Measurements from ENCODE around the gene NAV2.
"Not testable (repeated sequence)": the region's sequence is repeated elsewhere in the genome, so short reads cannot be mapped to it uniquely, and the experiment has no call there.

NAV2 gene

DNA sequence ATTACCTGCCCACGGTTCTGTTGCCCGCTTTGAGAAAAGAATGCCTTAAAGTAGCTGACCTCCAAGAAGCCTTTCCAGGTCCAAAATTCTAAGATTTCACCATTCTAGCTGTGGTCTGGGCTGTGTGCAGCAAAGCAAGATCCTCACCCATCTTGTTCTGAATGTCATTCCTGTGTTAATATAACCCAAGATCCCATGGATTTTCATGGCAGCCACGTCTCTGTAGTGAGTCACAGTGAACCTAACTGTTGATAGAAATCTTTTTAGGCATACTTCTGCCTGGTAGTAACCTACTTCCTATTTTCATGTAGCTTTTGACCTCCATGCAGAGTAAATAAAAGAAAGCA, 210.0 kb downstream of the NAV2 start:
- H3K36me3 ChIP-seq, result peaks cover 0 to 4% (median 0%) of the 10 kb centered on the region in 3 donors
- H3K27me3 ChIP-seq, result no peaks in the 10 kb centered on the region
- no peak for DNase-seq
- H3K9me3 ChIP-seq, result no peaks in the 10 kb centered on the region
- H3K4me1 ChIP-seq, result peaks cover 0 to 98% (median 69%) of the 10 kb centered on the region in 4 donors
- TF ChIP-seq, protein P1, sequence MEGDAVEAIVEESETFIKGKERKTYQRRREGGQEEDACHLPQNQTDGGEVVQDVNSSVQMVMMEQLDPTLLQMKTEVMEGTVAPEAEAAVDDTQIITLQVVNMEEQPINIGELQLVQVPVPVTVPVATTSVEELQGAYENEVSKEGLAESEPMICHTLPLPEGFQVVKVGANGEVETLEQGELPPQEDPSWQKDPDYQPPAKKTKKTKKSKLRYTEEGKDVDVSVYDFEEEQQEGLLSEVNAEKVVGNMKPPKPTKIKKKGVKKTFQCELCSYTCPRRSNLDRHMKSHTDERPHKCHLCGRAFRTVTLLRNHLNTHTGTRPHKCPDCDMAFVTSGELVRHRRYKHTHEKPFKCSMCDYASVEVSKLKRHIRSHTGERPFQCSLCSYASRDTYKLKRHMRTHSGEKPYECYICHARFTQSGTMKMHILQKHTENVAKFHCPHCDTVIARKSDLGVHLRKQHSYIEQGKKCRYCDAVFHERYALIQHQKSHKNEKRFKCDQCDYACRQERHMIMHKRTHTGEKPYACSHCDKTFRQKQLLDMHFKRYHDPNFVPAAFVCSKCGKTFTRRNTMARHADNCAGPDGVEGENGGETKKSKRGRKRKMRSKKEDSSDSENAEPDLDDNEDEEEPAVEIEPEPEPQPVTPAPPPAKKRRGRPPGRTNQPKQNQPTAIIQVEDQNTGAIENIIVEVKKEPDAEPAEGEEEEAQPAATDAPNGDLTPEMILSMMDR (IDR thresholded peaks at IDR 0.05), result no peak
- H3K4me3 ChIP-seq, result no peak overlapping the region
- peak overlapping the region; percentile 39 to 67 for H3K27ac ChIP-seq
- intact Hi-C loops (cut with DNase I; ENCODE audit: low total_unique reads), result no loop called here

DNA sequence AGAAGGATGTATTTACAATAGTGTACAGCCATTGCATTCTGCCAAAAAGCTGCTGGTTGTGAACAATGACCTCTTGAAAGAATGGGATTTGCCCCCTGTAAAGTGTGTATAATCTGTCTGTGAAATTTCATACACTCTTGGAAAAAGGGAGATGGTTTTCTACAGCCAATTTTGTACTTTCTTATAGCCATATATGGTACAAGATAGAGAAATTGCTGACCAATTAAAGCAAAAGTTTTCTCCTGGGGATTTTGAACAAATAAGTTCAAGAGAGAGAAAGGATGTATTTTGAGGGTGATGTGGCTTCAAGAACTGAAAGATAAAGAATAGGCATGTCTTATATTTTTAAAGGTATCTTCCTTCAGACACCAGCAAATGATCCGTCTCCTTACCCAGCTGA, 211.0 kb downstream of the NAV2 start:
- no peaks in the 10 kb centered on the region for H3K36me3 ChIP-seq
- TF ChIP-seq, protein P1 (IDR thresholded peaks at IDR 0.05), result no peak
- peak overlapping the region; percentile 13 to 67 for H3K27ac ChIP-seq
- no peak for DNase-seq
- H3K4me3 ChIP-seq, result no peak overlapping the region
- H3K9me3 ChIP-seq, result no peaks in the 10 kb centered on the region
- intact Hi-C loops (cut with DNase I; ENCODE audit: low total_unique reads), result no loop called here
- peaks cover 0 to 98% (median 65%) of the 10 kb centered on the region in 4 donors for H3K4me1 ChIP-seq
- H3K27me3 ChIP-seq, result no peaks in the 10 kb centered on the region

DNA sequence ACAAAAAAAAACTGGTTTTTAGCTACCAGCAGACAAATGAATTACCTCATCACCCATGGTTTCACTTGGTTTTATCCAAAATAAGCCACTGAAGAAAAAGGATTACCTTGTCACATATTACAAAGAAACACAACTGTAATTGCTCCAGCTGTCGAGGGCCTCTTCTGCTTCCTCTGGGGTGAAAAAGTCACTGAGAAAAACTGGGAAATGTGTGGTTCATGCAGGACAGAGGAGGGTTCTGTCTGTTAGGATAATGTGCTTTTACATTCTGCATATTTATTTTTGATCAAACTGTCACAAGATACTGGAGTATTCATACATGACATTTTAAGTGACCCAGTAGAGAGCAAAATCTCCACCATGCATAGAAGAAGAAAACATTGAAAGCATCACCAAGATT, 211.7 kb downstream of the NAV2 start:
- no peaks in the 10 kb centered on the region for H3K27me3 ChIP-seq
- intact Hi-C loops (cut with DNase I; ENCODE audit: low total_unique reads), result no loop called here
- H3K4me1 ChIP-seq, result peaks cover 0 to 99% (median 64%) of the 10 kb centered on the region in 4 donors
- no peaks in the 10 kb centered on the region for H3K36me3 ChIP-seq
- no peak for DNase-seq
- H3K4me3 ChIP-seq, result no peak overlapping the region
- H3K9me3 ChIP-seq, result no peaks in the 10 kb centered on the region
- TF ChIP-seq, protein P1 (IDR thresholded peaks at IDR 0.05), result no peak
- peak overlapping the region; percentile 13 to 67 for H3K27ac ChIP-seq

DNA sequence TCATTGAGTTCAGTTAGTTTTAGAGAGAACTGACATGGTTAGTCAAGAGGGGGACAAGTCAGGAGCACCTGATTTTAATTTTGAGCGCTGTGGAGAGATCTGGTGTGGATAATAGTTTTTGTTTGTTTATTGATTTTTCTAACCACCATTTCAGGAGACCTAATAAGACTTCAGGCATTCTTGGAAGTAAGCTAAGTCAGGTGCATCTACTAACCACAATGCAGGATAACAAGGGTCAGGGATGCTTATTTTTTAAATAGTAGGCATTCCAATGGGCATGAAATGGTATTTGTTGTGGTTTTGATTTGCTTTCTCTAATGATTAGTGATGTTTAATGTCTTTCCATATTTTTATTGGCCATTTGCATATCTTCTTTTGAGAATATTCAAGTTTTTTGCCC, 212.1 kb downstream of the NAV2 start:
- Histone ChIP-seq H3K27ac (peak overlapping the region in 1 of 2 donors; percentile 67), H3K9me3 (no peaks in the 10 kb centered on the region), H3K4me3 (no peak overlapping the region), H3K36me3 (no peaks in the 10 kb centered on the region), H3K27me3 (no peaks in the 10 kb centered on the region), H3K4me1 (peaks cover 0 to 99% (median 60%) of the 10 kb centered on the region in 4 donors)
- TF ChIP-seq, protein P1 (IDR thresholded peaks at IDR 0.05), result no peak
- intact Hi-C loops (cut with DNase I; ENCODE audit: low total_unique reads), result no loop called here
- DNase-seq, result no peak

DNA sequence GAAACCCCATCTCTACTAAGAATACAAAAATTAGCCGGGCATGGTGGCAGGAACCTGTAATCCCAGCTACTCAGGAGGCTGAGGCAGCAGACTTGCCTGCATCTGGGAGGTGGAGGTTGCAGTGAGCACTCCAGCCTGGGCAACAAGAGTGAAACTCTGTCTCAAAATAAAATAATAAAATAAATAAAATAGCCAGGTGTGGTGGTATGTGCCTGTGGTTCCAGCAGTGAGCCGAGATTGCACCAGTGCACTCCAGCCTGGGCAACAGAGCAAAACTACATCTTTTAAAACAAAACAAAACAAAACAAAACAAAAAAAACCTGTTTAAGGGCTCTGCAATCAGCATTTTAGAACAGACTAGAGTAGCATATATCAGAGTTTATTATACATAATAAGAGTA, 214.8 kb downstream of the NAV2 start:
- H3K27me3 ChIP-seq; H3K9me3 ChIP-seq; H3K4me3 ChIP-seq; H3K36me3 ChIP-seq; DNase-seq; intact Hi-C loops (cut with DNase I; ENCODE audit: low total_unique reads): not testable (repeated sequence)
- H3K27ac ChIP-seq, result peak overlapping the region; percentile 48 to 64
- peaks cover 0 to 99% (median 45%) of the 10 kb centered on the region in 4 donors for H3K4me1 ChIP-seq

DNA sequence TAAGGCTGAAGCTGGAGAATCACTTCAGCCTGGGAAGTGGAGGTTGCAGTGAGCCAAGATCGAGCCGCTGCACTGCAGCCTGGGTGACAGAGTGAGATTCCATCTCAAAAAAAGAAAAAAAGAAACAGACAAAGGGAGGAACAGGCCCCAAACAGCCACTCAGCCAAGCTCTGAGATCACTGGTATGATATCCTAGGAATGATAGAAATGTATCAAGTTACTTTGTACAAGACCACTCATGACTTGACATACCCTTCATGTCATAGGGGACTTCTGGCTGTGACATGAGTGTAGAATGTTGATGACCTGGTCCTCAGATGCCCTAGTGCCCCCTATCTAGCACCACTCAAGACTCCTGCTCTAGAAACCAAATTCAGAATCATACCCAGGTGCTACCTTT, 216.5 kb downstream of the NAV2 start:
- H3K36me3 ChIP-seq, result peaks cover 11 to 12% (median 11%) of the 10 kb centered on the region in 3 donors
- peaks cover 0 to 99% (median 46%) of the 10 kb centered on the region in 4 donors for H3K4me1 ChIP-seq
- intact Hi-C loops (cut with DNase I; ENCODE audit: low total_unique reads), result no loop called here
- no peaks in the 10 kb centered on the region for H3K27me3 ChIP-seq
- no peaks in the 10 kb centered on the region for H3K9me3 ChIP-seq
- peak overlapping the region in 1 of 2 donors; percentile 4 for H3K27ac ChIP-seq
- DNase-seq, result no peak
- TF ChIP-seq, protein P1 (IDR thresholded peaks at IDR 0.05), result no peak
- no peak overlapping the region for H3K4me3 ChIP-seq
